HG03378 (cell line): ENCODE data around the gene NSA2.
"Not testable (repeated sequence)": the region's sequence is repeated elsewhere in the genome, so short reads cannot be mapped to it uniquely, and the experiment has no call there.

ENCODE experiments used
- ATAC-seq: cut with Tn5 transposase; IDR thresholded peaks from one replicate; pipeline ENCODE4 v1.9.1; 2021; ENCODE audit warnings: mild to moderate bottlenecking, moderate library complexity; ENCODE audit not compliant: unreplicated experiment

Gene NSA2

GRCh38 chr5:74766849-74767578 is at the start of gene NSA2, which contains the start of gene GFM2:
Gene NSA2, plus strand, starts transcription at chr5:74767249. Its CDS starts 112 bp downstream, at chr5:74767361.
Gene GFM2, minus strand, starts transcription at chr5:74767117. Its CDS starts 3,375 bp downstream, at chr5:74763742.
- ATAC-seq = peak; percentile 87

GRCh38 chr5:74717596-74717995 is 49.5 kb upstream of the NSA2 start:
- ATAC-seq = no peak

- no peak for ATAC-seq
These were observed 44.8 kb upstream of the NSA2 start for GRCh38 chr5:74722271-74722670.

GRCh38 chr5:74725331-74725730 is 41.7 kb upstream of the NSA2 start:
- ATAC-seq = no peak

GRCh38 chr5:74736759-74737158 is 30.3 kb upstream of the NSA2 start:
- ATAC-seq = no peak

GRCh38 chr5:74738406-74738805 is 28.6 kb upstream of the NSA2 start:
- no peak for ATAC-seq

GRCh38 chr5:74748742-74749141 is 18.3 kb upstream of the NSA2 start:
- not testable (repeated sequence) for ATAC-seq

- ATAC-seq = no peak
These were observed 5.8 kb upstream of the NSA2 start for GRCh38 chr5:74761241-74761640.

- no peak for ATAC-seq
These were observed 4.5 kb upstream of the NSA2 start for GRCh38 chr5:74762599-74762998.

- no peak for ATAC-seq
These were observed 3.5 kb upstream of the NSA2 start for GRCh38 chr5:74763504-74763903.

- no peak for ATAC-seq
These were observed 1.8 kb upstream of the NSA2 start for GRCh38 chr5:74765201-74765600.

GRCh38 chr5:74765929-74766328 is 1.1 kb upstream of the NSA2 start:
- no peak for ATAC-seq

- ATAC-seq = peak; percentile 39
These were observed 616 bp upstream of the NSA2 start for GRCh38 chr5:74766418-74766848.

GRCh38 chr5:74767579-74767913 is 497 bp downstream of the NSA2 start:
- peak; percentile 22 for ATAC-seq

GRCh38 chr5:74772359-74772758 is 5.3 kb downstream of the NSA2 start:
- ATAC-seq = no peak

GRCh38 chr5:74778609-74779008 is 11.6 kb downstream of the NSA2 start:
- no peak for ATAC-seq

GRCh38 chr5:74786851-74787250 is 19.8 kb downstream of the NSA2 start:
- ATAC-seq = no peak

GRCh38 chr5:74787424-74787823 is 20.4 kb downstream of the NSA2 start:
- ATAC-seq = no peak

- ATAC-seq = not testable (repeated sequence)
These were observed 24.6 kb downstream of the NSA2 start for GRCh38 chr5:74791669-74792068.

GRCh38 chr5:74798977-74799911 is 32.2 kb downstream of the NSA2 start:
- ATAC-seq = no peak

- ATAC-seq = no peak
These were observed 34.1 kb downstream of the NSA2 start for GRCh38 chr5:74801197-74801596.

GRCh38 chr5:74801941-74802340 is 34.9 kb downstream of the NSA2 start:
- ATAC-seq = no peak
